ENCODE data around the gene PTPN21. TPM values are rescaled to one million over a fixed set of nuclear protein-coding genes. Genes with fewer than 3 reads are reported as not detected.

Gene PTPN21
- total RNA-seq (2021; ENCODE audit: unreplicated experiment) = 15.0 TPM
- polyA plus RNA-seq (2012; ENCODE audit: insufficient read length) = 11.3 TPM
- percentile 68 among the genes with signal in this experiment for Bru-seq, nascent RNA
- percentile 66 among the genes with signal in this experiment for BruChase-seq, experiment 1, labeled RNA remaining after a 2-hour chase
- BruChase-seq, experiment 2, labeled RNA remaining after a 6-hour chase = percentile 69 among the genes with signal in this experiment
- long read RNA-seq, full-length matches to known transcripts = 3 of 23 reads
- long read RNA-seq, partial matches to known transcripts = 19 of 23 reads
- long read RNA-seq, other reads (novel, unspliced or antisense) = 1 of 23 reads

DNA sequence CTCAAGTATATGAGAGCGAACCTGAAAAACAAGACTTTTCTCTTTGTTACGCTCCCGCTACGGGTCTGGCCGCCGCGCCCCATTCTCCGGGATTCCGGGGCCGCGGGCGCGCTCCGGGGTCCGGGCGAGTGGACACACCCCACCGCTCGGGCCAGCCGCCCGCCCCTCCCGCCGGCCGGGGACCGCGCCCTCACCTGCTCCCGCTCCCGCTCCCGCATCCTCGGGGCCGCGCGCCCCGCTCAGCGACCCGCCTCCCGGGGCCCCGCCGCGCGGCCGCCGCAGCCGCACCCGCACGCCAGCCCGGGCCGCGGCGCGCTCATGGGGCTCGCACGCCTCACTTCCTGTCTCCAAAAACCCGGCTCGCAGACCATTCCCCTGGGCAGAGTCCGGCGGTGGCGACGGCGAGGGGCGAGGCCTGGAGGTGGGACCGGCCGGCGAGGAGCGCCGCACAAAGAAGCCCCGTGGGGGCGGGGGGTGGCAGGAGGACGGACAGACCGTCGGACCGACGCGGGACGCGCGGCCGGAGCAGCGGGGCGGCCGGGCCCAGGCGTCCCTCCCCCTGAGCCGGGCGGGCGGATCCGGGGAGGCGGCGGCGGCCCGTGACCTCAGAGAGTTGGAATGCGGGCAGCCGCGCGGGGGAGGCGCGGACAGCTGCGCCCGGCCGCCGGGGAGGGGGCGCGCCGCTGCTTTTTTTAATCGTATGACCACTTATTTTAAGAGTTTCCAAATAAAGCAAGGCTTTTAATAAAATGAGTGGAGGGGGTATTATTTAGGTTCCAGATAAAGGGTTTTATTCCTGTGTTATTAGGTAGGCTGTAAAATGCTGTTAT lies at the start of gene PTPN21:
Gene PTPN21 (minus strand): TSS at position 551 of the 830 bp plus-strand sequence. CDS start 4,590 bp downstream, outside the sequence.
- POLR2A ChIA-PET = no interaction called here
- CTCF ChIA-PET = no interaction called here
- DNase-seq (ENCODE audit: low read depth, low spot score) = no peak
- in situ Hi-C loops (cut with HindIII; ENCODE audit: low pct_unique_long_range_greater_than_20kb, low sequenced_read_pairs) = no loop called here
- peak; percentile 91 for ATAC-seq
- H3K4me1 ChIP-seq (ENCODE audit: control insufficient read depth, insufficient read depth, low read length) = peaks cover 18% of the 10 kb centered on the region
- intact Hi-C loops (cut with micrococcal nuclease; ENCODE audit: unreplicated experiment) = loop anchor here (10.0 kb wide), 1 partner anchor 60 kb away; no protein-coding TSS in a partner anchor
- no peaks in the 10 kb centered on the region for H3K27me3 ChIP-seq (ENCODE audit: control insufficient read depth, insufficient read depth, low read length)
- H3K9me3 ChIP-seq (ENCODE audit: control insufficient read depth, insufficient read depth, low read depth, low read length) = no peaks in the 10 kb centered on the region
- peak within 1 kb of the TSS; percentile 84 for H3K27ac ChIP-seq (ENCODE audit: low read length)
- H3K4me3 ChIP-seq (ENCODE audit: low read depth in 2 of 2, low read length in 2 of 2) = peak within 1 kb of the TSS; percentile 80 to 83
- H3K36me3 ChIP-seq (ENCODE audit: control insufficient read depth, insufficient read depth, low read length) = no peaks in the 10 kb centered on the region
- TF ChIP-seq POLR2AphosphoS5 (IDR thresholded peaks at IDR 0.05; ENCODE audit: low read depth, low read length) (peak; percentile 48; the same call in 1 of the 2 replicates), SIN3A (IDR thresholded peaks at IDR 0.05; ENCODE audit: borderline replicate concordance, insufficient read depth, low read depth, low read length) (0 out of 2 replicates have a peak, but pooled peaks have one; percentile 10), TCF7L2 (IDR thresholded peaks at IDR 0.05; ENCODE audit: low read depth, low read length) (no peak; the same call in 1 of the 2 replicates)
- TF ChIP-seq, protein P1, sequence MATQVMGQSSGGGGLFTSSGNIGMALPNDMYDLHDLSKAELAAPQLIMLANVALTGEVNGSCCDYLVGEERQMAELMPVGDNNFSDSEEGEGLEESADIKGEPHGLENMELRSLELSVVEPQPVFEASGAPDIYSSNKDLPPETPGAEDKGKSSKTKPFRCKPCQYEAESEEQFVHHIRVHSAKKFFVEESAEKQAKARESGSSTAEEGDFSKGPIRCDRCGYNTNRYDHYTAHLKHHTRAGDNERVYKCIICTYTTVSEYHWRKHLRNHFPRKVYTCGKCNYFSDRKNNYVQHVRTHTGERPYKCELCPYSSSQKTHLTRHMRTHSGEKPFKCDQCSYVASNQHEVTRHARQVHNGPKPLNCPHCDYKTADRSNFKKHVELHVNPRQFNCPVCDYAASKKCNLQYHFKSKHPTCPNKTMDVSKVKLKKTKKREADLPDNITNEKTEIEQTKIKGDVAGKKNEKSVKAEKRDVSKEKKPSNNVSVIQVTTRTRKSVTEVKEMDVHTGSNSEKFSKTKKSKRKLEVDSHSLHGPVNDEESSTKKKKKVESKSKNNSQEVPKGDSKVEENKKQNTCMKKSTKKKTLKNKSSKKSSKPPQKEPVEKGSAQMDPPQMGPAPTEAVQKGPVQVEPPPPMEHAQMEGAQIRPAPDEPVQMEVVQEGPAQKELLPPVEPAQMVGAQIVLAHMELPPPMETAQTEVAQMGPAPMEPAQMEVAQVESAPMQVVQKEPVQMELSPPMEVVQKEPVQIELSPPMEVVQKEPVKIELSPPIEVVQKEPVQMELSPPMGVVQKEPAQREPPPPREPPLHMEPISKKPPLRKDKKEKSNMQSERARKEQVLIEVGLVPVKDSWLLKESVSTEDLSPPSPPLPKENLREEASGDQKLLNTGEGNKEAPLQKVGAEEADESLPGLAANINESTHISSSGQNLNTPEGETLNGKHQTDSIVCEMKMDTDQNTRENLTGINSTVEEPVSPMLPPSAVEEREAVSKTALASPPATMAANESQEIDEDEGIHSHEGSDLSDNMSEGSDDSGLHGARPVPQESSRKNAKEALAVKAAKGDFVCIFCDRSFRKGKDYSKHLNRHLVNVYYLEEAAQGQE (IDR thresholded peaks at IDR 0.05; ENCODE audit: insufficient read depth in 1 of 2, low read depth in 2 of 2, low read length in 1 of 2) = no peak
- TF ChIP-seq, protein P2, sequence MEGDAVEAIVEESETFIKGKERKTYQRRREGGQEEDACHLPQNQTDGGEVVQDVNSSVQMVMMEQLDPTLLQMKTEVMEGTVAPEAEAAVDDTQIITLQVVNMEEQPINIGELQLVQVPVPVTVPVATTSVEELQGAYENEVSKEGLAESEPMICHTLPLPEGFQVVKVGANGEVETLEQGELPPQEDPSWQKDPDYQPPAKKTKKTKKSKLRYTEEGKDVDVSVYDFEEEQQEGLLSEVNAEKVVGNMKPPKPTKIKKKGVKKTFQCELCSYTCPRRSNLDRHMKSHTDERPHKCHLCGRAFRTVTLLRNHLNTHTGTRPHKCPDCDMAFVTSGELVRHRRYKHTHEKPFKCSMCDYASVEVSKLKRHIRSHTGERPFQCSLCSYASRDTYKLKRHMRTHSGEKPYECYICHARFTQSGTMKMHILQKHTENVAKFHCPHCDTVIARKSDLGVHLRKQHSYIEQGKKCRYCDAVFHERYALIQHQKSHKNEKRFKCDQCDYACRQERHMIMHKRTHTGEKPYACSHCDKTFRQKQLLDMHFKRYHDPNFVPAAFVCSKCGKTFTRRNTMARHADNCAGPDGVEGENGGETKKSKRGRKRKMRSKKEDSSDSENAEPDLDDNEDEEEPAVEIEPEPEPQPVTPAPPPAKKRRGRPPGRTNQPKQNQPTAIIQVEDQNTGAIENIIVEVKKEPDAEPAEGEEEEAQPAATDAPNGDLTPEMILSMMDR (IDR thresholded peaks at IDR 0.05) = no peak
- BruUV-seq (replicated peaks) = no TSS peak

DNA sequence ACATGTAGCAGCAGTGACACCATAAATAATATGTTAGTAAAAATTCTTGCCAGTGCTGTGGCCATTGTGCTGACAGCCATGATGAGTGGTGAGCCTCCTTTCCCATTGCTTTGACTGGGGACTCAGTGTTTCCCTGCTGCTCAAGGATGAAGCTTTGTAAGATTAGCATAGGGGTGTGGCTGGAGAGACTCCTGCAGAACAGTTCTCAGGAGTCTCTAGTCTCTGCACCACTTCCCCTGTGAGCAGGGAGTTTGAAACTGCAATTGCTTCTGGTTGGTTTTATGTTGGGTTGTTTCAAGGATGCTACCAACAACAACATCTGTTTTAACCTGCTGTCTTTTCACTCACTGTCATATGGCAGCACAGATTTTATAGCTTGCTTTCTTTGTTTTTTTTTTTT lies 49.4 kb upstream of the PTPN21 start:
- POLR2A ChIA-PET = no interaction called here
- no TSS peak for BruUV-seq (replicated peaks)
- H3K27ac ChIP-seq (ENCODE audit: low read length) = no peak overlapping the region
- CTCF ChIA-PET = no interaction called here
- H3K4me1 ChIP-seq (ENCODE audit: control insufficient read depth, insufficient read depth, low read length) = no peaks in the 10 kb centered on the region
- no peak for DNase-seq (ENCODE audit: low read depth, low spot score)
- TF ChIP-seq POLR2AphosphoS5 (IDR thresholded peaks at IDR 0.05; ENCODE audit: low read depth, low read length) (no peak), SIN3A (IDR thresholded peaks at IDR 0.05; ENCODE audit: borderline replicate concordance, insufficient read depth, low read depth, low read length) (no peak), TCF7L2 (IDR thresholded peaks at IDR 0.05; ENCODE audit: low read depth, low read length) (no peak)
- TF ChIP-seq, protein P1 (IDR thresholded peaks at IDR 0.05; ENCODE audit: insufficient read depth in 1 of 2, low read depth in 2 of 2, low read length in 1 of 2) = no peak
- TF ChIP-seq, protein P2 (IDR thresholded peaks at IDR 0.05) = no peak
- H3K9me3 ChIP-seq (ENCODE audit: control insufficient read depth, insufficient read depth, low read depth, low read length) = no peaks in the 10 kb centered on the region
- in situ Hi-C loops (cut with HindIII; ENCODE audit: low pct_unique_long_range_greater_than_20kb, low sequenced_read_pairs) = no loop called here
- H3K4me3 ChIP-seq (ENCODE audit: low read depth in 2 of 2, low read length in 2 of 2) = no peak overlapping the region
- no peak for ATAC-seq
- peaks cover 13% of the 10 kb centered on the region for H3K36me3 ChIP-seq (ENCODE audit: control insufficient read depth, insufficient read depth, low read length)
- H3K27me3 ChIP-seq (ENCODE audit: control insufficient read depth, insufficient read depth, low read length) = no peaks in the 10 kb centered on the region
- intact Hi-C loops (cut with micrococcal nuclease; ENCODE audit: unreplicated experiment) = no loop called here
